HepG2 (cell line): ENCODE data around the gene HYAL1. TPM values are rescaled to one million over a fixed set of nuclear protein-coding genes. Genes with fewer than 3 reads are reported as not detected.

ENCODE experiments used
- ADNP ChIP-seq: sonication (generic); formaldehyde crosslinking; IDR thresholded peaks from 2 replicates; pipeline ENCODE4 v1.4.0; 2020; ENCODE audit warnings: missing genetic modification reagents
- BCL3 ChIP-seq: sonication (generic); formaldehyde crosslinking; IDR thresholded peaks from 2 replicates; pipeline ENCODE4 v1.5.1; 2020; ENCODE audit warnings: mild to moderate bottlenecking, missing genetic modification reagents, moderate library complexity
- FOXA3 ChIP-seq: IDR thresholded peaks from 2 replicates; pipeline ENCODE4 v1.6.1; 2016; ENCODE audit warnings: missing genetic modification reagents, missing compliant biosample characterization
- FOXK2 ChIP-seq: fragments of 450-650 bp; IDR thresholded peaks from 2 replicates; pipeline ENCODE4 v1.6.1; 2016
- HNF1A ChIP-seq, 2 experiments: sonication (generic) in 1 of 2; formaldehyde crosslinking in 1 of 2; IDR thresholded peaks; 2 replicates each; pipeline versions ENCODE4 v1.4.0 to v1.6.1; 2016 to 2020; ENCODE audit warnings: borderline replicate concordance in 1 of 2, low read depth in 1 of 2, mild to moderate bottlenecking in 1 of 2, missing genetic modification reagents in 1 of 2
- HOXD1 ChIP-seq: sonication (generic); formaldehyde crosslinking; IDR thresholded peaks from 2 replicates; pipeline ENCODE4 v1.5.0; 2020; ENCODE audit warnings: missing genetic modification reagents
- MXD3 ChIP-seq: IDR thresholded peaks from 2 replicates; pipeline ENCODE4 v1.6.1; 2016; ENCODE audit warnings: mild to moderate bottlenecking, missing biosample characterization, missing genetic modification reagents
- RFX1 ChIP-seq: fragments of 450-650 bp; IDR thresholded peaks from 2 replicates; pipeline ENCODE4 v1.6.1; 2017
- SALL1 ChIP-seq: sonication (generic); formaldehyde crosslinking; IDR thresholded peaks from 2 replicates; pipeline ENCODE4 v1.8.0; 2022; ENCODE audit warnings: mild to moderate bottlenecking, missing genetic modification reagents
- SMYD3 ChIP-seq: sonication (generic); formaldehyde crosslinking; IDR thresholded peaks from 2 replicates; pipeline ENCODE4 v1.8.1; 2023; ENCODE audit warnings: mild to moderate bottlenecking, missing genetic modification reagents
- TBX2 ChIP-seq: sonication (generic); formaldehyde crosslinking; IDR thresholded peaks from 2 replicates; pipeline ENCODE4 v1.5.0; 2020; ENCODE audit warnings: missing genetic modification reagents, mild to moderate bottlenecking, borderline replicate concordance
- TEAD2 ChIP-seq: sonication (generic); formaldehyde crosslinking; IDR thresholded peaks from 2 replicates; pipeline ENCODE4 v1.9.0; 2021; ENCODE audit warnings: missing genetic modification reagents
- ZFP36L1 ChIP-seq: sonication (generic); formaldehyde crosslinking; IDR thresholded peaks from 2 replicates; pipeline ENCODE4 v1.8.0; 2022; ENCODE audit warnings: mild to moderate bottlenecking, missing genetic modification reagents, moderate library complexity
- ZNF639 ChIP-seq: conservative IDR thresholded peaks from 2 replicates; pipeline ENCODE4 v1.6.1; 2018; ENCODE audit warnings: missing genetic modification reagents
- ZNF737 ChIP-seq: sonication (generic); formaldehyde crosslinking; IDR thresholded peaks from 2 replicates; pipeline ENCODE4 v1.5.0; 2020; ENCODE audit warnings: missing genetic modification reagents, mild to moderate bottlenecking, borderline replicate concordance
- ZNF850 ChIP-seq: sonication (generic); formaldehyde crosslinking; conservative IDR thresholded peaks from 2 replicates; pipeline ENCODE4 v1.9.0; 2021; ENCODE audit warnings: mild to moderate bottlenecking, missing genetic modification reagents
- ZSCAN25 ChIP-seq: sonication (generic); formaldehyde crosslinking; IDR thresholded peaks from 2 replicates; pipeline ENCODE4 v1.8.0; 2022; ENCODE audit warnings: mild to moderate bottlenecking, missing genetic modification reagents
- ZSCAN9 ChIP-seq: IDR thresholded peaks from 2 replicates; pipeline ENCODE4 v1.6.1; 2016; ENCODE audit warnings: borderline replicate concordance
- polyA plus RNA-seq, 8 experiments: library from polyadenylated mRNA; depleted of rRNA in 3 of 8; stranded (reverse) in 7 of 8; unstranded in 1 of 8; fragments of >200 nt; fragmentation: Illumina TruSeq in 4 of 8; extraction: Trizol in 4 of 8; gene quantifications; 2 replicates each; pipeline versions ENCODE4 v1.2.1 to v1.2.3, GENCODE V29; 2011 to 2016; ENCODE audit warnings: low read depth in 4 of 8, missing spikeins in 1 of 8, mixed read lengths in 1 of 8; ENCODE audit not compliant: insufficient read depth in 1 of 8
- total RNA-seq, 5 experiments: library from RNA; depleted of rRNA; stranded (reverse); fragments of >200 nt; fragmentation: Illumina TruSeq; extraction: Trizol; gene quantifications; 2 replicates each; pipeline ENCODE4 v1.2.3, GENCODE V29; 2016; ENCODE audit warnings: low read depth in 1 of 5
- TF ChIP-seq, protein P1 (sequence below): sonication (generic); formaldehyde crosslinking; IDR thresholded peaks from 2 replicates; pipeline ENCODE4 v1.5.0; 2020; ENCODE audit warnings: missing genetic modification reagents
- TF ChIP-seq, protein P2 (sequence below): IDR thresholded peaks from 2 replicates; pipeline ENCODE4 v1.6.1; 2016; ENCODE audit warnings: missing compliant biosample characterization, missing genetic modification reagents, borderline replicate concordance

Gene HYAL1
- total and polyA plus RNA-seq, 2 of the 13 experiments (the other 11 are each of a cell fraction or from before 2014, with no cell fraction given) = 76.5 to 193 TPM

GRCh38 chr3:50337175-50337861 lies 33.9 kb upstream of the HYAL1 start (continued):
- TF ChIP-seq ZNF639 (CRISPR knock-in tag) (peak; percentile 94; the same call in 1 of the 2 replicates), ADNP (no peak), FOXK2 (no peak), RFX1 (no peak), ZNF737 (CRISPR knock-in tag) (no peak), ZSCAN25 (CRISPR knock-in tag) (peak; percentile 51; the same call in 1 of the 2 replicates), ZFP36L1 (CRISPR knock-in tag) (peak; percentile 77), ZNF850 (CRISPR knock-in tag) (no peak), HNF1A (IDR thresholded peaks at IDR 0.05; ENCODE audit: low read depth) (no peak), HNF1A (CRISPR knock-in tag; IDR thresholded peaks at IDR 0.05; ENCODE audit: borderline replicate concordance) (0 out of 2 replicates have a peak, but pooled peaks have one; percentile 50), TEAD2 (CRISPR knock-in tag) (no peak), SMYD3 (CRISPR knock-in tag) (peak; percentile 84; the same call in 1 of the 2 replicates), TBX2 (CRISPR knock-in tag) (peak; percentile 62), FOXA3 (CRISPR knock-in tag) (peak; percentile 13; the same call in 1 of the 2 replicates), MXD3 (CRISPR knock-in tag) (peak; percentile 81; the same call in 1 of the 2 replicates), HOXD1 (CRISPR knock-in tag) (peak; percentile 53; the same call in 1 of the 2 replicates), BCL3 (CRISPR knock-in tag) (peak; percentile 52), ZSCAN9 (CRISPR knock-in tag) (peak; percentile 13; the same call in 1 of the 2 replicates), SALL1 (CRISPR knock-in tag) (peak; percentile 74)
- TF ChIP-seq, protein P1, sequence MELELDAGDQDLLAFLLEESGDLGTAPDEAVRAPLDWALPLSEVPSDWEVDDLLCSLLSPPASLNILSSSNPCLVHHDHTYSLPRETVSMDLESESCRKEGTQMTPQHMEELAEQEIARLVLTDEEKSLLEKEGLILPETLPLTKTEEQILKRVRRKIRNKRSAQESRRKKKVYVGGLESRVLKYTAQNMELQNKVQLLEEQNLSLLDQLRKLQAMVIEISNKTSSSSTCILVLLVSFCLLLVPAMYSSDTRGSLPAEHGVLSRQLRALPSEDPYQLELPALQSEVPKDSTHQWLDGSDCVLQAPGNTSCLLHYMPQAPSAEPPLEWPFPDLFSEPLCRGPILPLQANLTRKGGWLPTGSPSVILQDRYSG (CRISPR knock-in tag) = peak; percentile 0; the same call in 1 of the 2 replicates
- TF ChIP-seq, protein P2, sequence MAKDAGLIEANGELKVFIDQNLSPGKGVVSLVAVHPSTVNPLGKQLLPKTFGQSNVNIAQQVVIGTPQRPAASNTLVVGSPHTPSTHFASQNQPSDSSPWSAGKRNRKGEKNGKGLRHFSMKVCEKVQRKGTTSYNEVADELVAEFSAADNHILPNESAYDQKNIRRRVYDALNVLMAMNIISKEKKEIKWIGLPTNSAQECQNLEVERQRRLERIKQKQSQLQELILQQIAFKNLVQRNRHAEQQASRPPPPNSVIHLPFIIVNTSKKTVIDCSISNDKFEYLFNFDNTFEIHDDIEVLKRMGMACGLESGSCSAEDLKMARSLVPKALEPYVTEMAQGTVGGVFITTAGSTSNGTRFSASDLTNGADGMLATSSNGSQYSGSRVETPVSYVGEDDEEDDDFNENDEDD (CRISPR knock-in tag) = peak; percentile 86
